K562 (cell line): ENCODE measurements around the gene SLC16A6. TPM values are rescaled to one million over a fixed set of nuclear protein-coding genes. Genes with fewer than 3 reads are reported as not detected.

Source experiments
- CBX3 ChIP-seq, 2 experiments: IDR thresholded peaks; 1 replicate in 1 of 2; 2 replicates in 1 of 2; pipeline ENCODE4 v1.6.1; 2012; ENCODE audit warnings: inconsistent platforms in 2 of 2, low read length in 2 of 2, borderline replicate concordance in 1 of 2, control low read depth in 1 of 2
- HMBOX1 ChIP-seq: sonication (generic); IDR thresholded peaks from 2 replicates; pipeline ENCODE4 v1.6.1; 2016
- HNRNPUL1 ChIP-seq: fragments of 200-400 bp; formaldehyde crosslinking; IDR thresholded peaks from 2 replicates; pipeline ENCODE4 v1.6.1; 2017; ENCODE audit warnings: low read length
- NONO ChIP-seq, 2 experiments: fragments of 200-400 bp in 1 of 2; fragments of 450-650 bp in 1 of 2; formaldehyde crosslinking in 1 of 2; IDR thresholded peaks; 2 replicates each; pipeline ENCODE4 v1.6.1; 2017; ENCODE audit warnings: low read depth in 2 of 2, mild to moderate bottlenecking in 2 of 2, moderate library complexity in 2 of 2, low read length in 1 of 2
- SRSF3 ChIP-seq: fragments of 200-400 bp; formaldehyde crosslinking; IDR thresholded peaks from 2 replicates; pipeline ENCODE4 v1.6.1; 2016; ENCODE audit warnings: mild to moderate bottlenecking, low read length, moderate library complexity; ENCODE audit not compliant: insufficient read depth
- ZBTB8A ChIP-seq: fragments of 450-650 bp; IDR thresholded peaks from 2 replicates; pipeline ENCODE4 v1.6.1; 2018; ENCODE audit warnings: mild to moderate bottlenecking, moderate library complexity; ENCODE audit not compliant: partially characterized antibody
- ZNF830 ChIP-seq: fragments of 250-450 bp; sonication (Bioruptor Pico); IDR thresholded peaks from 2 replicates; pipeline ENCODE4 v1.5.0; 2021; ENCODE audit warnings: mild to moderate bottlenecking
- polyA plus RNA-seq, 8 experiments: library from polyadenylated mRNA; depleted of rRNA in 4 of 8; stranded (reverse) in 5 of 8; unstranded in 3 of 8; fragments of >200 nt; fragmentation: Nextera tagmentation in 2 of 8; fragmentation: Illumina TruSeq in 1 of 8; extraction: Ambion mirVana in 2 of 8; extraction: Trizol in 1 of 8; gene quantifications; 2 replicates each; pipeline versions ENCODE4 v1.2.1 to v1.2.3, GENCODE V29; 2011 to 2014; ENCODE audit warnings: inconsistent platforms in 1 of 8, missing spikeins in 1 of 8
- total RNA-seq, 7 experiments: library from RNA; depleted of rRNA in 6 of 7; stranded (reverse); fragments of >200 nt in 6 of 7; fragmentation: Illumina TruSeq in 2 of 7; extraction: Trizol in 2 of 7; gene quantifications; 2 replicates each; pipeline versions ENCODE4 v1.2.1 to v1.2.3, GENCODE V29; 2011 to 2021; ENCODE audit warnings: low replicate concordance in 1 of 7
- TF ChIP-seq, protein P1 (sequence below): fragments of 250-450 bp; sonication (Bioruptor Pico); IDR thresholded peaks from 2 replicates; pipeline ENCODE4 v1.8.0; 2021; ENCODE audit warnings: mild to moderate bottlenecking, moderate library complexity
- TF ChIP-seq, protein P2 (sequence below): fragments of 250-450 bp; sonication (Bioruptor Pico); IDR thresholded peaks from 2 replicates; pipeline ENCODE4 v1.6.1; 2021; ENCODE audit warnings: mild to moderate bottlenecking

Gene SLC16A6
- total and polyA plus RNA-seq, 9 of the 15 experiments (the other 6 are each of a cell fraction or from before 2014, with no cell fraction given) = 0.05 to 0.31 (median 0.15) TPM

- TF ChIP-seq, protein P1, sequence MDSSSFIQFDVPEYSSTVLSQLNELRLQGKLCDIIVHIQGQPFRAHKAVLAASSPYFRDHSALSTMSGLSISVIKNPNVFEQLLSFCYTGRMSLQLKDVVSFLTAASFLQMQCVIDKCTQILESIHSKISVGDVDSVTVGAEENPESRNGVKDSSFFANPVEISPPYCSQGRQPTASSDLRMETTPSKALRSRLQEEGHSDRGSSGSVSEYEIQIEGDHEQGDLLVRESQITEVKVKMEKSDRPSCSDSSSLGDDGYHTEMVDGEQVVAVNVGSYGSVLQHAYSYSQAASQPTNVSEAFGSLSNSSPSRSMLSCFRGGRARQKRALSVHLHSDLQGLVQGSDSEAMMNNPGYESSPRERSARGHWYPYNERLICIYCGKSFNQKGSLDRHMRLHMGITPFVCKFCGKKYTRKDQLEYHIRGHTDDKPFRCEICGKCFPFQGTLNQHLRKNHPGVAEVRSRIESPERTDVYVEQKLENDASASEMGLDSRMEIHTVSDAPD (CRISPR knock-in tag) = no peak
- TF ChIP-seq NONO (IDR thresholded peaks at IDR 0.05; ENCODE audit: low read depth in 2 of 2, low read length in 1 of 2) (no peak), SRSF3 (no peak), CBX3 (IDR thresholded peaks at IDR 0.05; ENCODE audit: borderline replicate concordance in 1 of 2, low read length in 2 of 2) (no peak), ZNF830 (CRISPR knock-in tag) (no peak), ZBTB8A (no peak), HMBOX1 (no peak), HNRNPUL1 (no peak)
- TF ChIP-seq, protein P2, sequence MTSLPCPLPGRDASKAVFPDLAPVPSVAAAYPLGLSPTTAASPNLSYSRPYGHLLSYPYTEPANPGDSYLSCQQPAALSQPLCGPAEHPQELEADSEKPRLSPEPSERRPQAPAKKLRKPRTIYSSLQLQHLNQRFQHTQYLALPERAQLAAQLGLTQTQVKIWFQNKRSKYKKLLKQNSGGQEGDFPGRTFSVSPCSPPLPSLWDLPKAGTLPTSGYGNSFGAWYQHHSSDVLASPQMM (CRISPR knock-in tag) = no peak
Observed at GRCh38 chr17:68301438-68301959, 10.6 kb upstream of the SLC16A6 start (continued).
